Measurements from ENCODE around the gene CCDC73. TPM values are rescaled to one million over a fixed set of nuclear protein-coding genes. Genes with fewer than 3 reads are reported as not detected.

Gene CCDC73
- total RNA-seq, 1 donor from 2014 or later = not detected

- H3K36me3 Mint-ChIP-seq (ENCODE audit: low read depth, unreplicated experiment) = no peaks in the 10 kb centered on the region
- H3K36me3 ChIP-seq (ENCODE audit: insufficient read depth, low read length) = no peaks in the 10 kb centered on the region
- DNase-seq (ENCODE audit: low read depth) (peak; percentile 12), FAIRE-seq (no peak)
- H2AFZ ChIP-seq (ENCODE audit: low read depth, low read length) = no peak overlapping the region
- H3K9ac ChIP-seq (ENCODE audit: low read length) = no peak overlapping the region
- TF ChIP-seq EZH2 (IDR thresholded peaks at IDR 0.05; ENCODE audit: insufficient read depth, low read length) = no peak
- TF ChIP-seq CTCF (IDR thresholded peaks at IDR 0.05; ENCODE audit: insufficient read depth, low read depth, low read length) = no peak
- no peaks in the 10 kb centered on the region for H3K9me3 ChIP-seq (ENCODE audit: insufficient read depth, low read depth, low read length)
- no peaks in the 10 kb centered on the region for H3K79me2 ChIP-seq (ENCODE audit: insufficient read depth, low read length)
- H3K27ac ChIP-seq (ENCODE audit: low read depth, low read length) = no peak overlapping the region
- H3K4me2 ChIP-seq (ENCODE audit: low read length) = no peak overlapping the region
- H3K9me3 Mint-ChIP-seq (ENCODE audit: unreplicated experiment) = no peaks in the 10 kb centered on the region
- no peak overlapping the region for H3K27ac Mint-ChIP-seq (ENCODE audit: unreplicated experiment)
- H3K27me3 Mint-ChIP-seq (ENCODE audit: low read depth, unreplicated experiment) = no peaks in the 10 kb centered on the region
- no peaks in the 10 kb centered on the region for H3K4me1 ChIP-seq (ENCODE audit: insufficient read depth, low read length)
- no peak overlapping the region for H3K4me3 Mint-ChIP-seq (ENCODE audit: unreplicated experiment)
- H3K27me3 ChIP-seq (ENCODE audit: insufficient read depth, low read length) = no peaks in the 10 kb centered on the region
- H3K4me1 Mint-ChIP-seq (ENCODE audit: low read depth, unreplicated experiment) = no peaks in the 10 kb centered on the region
- H3K4me3 ChIP-seq (ENCODE audit: insufficient read depth, low read depth, low read length) = no peak overlapping the region
- no peaks in the 10 kb centered on the region for H4K20me1 ChIP-seq (ENCODE audit: insufficient read depth, low read length)
Measured at GRCh38 chr11:32562839-32563599, 231.4 kb downstream of the CCDC73 start.

GRCh38 chr11:32561835-32562234, 232.6 kb downstream of the CCDC73 start:
- no peak overlapping the region for H3K27ac ChIP-seq (ENCODE audit: low read depth, low read length)
- Mint-ChIP-seq H3K27ac (ENCODE audit: unreplicated experiment) (no peak overlapping the region), H3K9me3 (ENCODE audit: unreplicated experiment) (no peaks in the 10 kb centered on the region), H3K4me1 (ENCODE audit: low read depth, unreplicated experiment) (no peaks in the 10 kb centered on the region), H3K27me3 (ENCODE audit: low read depth, unreplicated experiment) (no peaks in the 10 kb centered on the region), H3K36me3 (ENCODE audit: low read depth, unreplicated experiment) (no peaks in the 10 kb centered on the region), H3K4me3 (ENCODE audit: unreplicated experiment) (no peak overlapping the region)
- FAIRE-seq (no peak), DNase-seq (ENCODE audit: low read depth) (no peak)
- H3K36me3 ChIP-seq (ENCODE audit: insufficient read depth, low read length) = no peaks in the 10 kb centered on the region
- H3K9me3 ChIP-seq (ENCODE audit: insufficient read depth, low read depth, low read length) = no peaks in the 10 kb centered on the region
- H4K20me1 ChIP-seq (ENCODE audit: insufficient read depth, low read length) = no peaks in the 10 kb centered on the region
- no peaks in the 10 kb centered on the region for H3K4me1 ChIP-seq (ENCODE audit: insufficient read depth, low read length)
- no peak overlapping the region for H3K4me2 ChIP-seq (ENCODE audit: low read length)
- TF ChIP-seq EZH2 (IDR thresholded peaks at IDR 0.05; ENCODE audit: insufficient read depth, low read length) (no peak), CTCF (IDR thresholded peaks at IDR 0.05; ENCODE audit: insufficient read depth, low read depth, low read length) (no peak)
- H3K4me3 ChIP-seq (ENCODE audit: insufficient read depth, low read depth, low read length) = no peak overlapping the region
- H3K79me2 ChIP-seq (ENCODE audit: insufficient read depth, low read length) = no peaks in the 10 kb centered on the region
- H3K9ac ChIP-seq (ENCODE audit: low read length) = no peak overlapping the region
- no peaks in the 10 kb centered on the region for H3K27me3 ChIP-seq (ENCODE audit: insufficient read depth, low read length)
- H2AFZ ChIP-seq (ENCODE audit: low read depth, low read length) = no peak overlapping the region

GRCh38 chr11:32555895-32556294, 238.6 kb downstream of the CCDC73 start:
- no peaks in the 10 kb centered on the region for H3K4me1 ChIP-seq (ENCODE audit: insufficient read depth, low read length)
- TF ChIP-seq CTCF (IDR thresholded peaks at IDR 0.05; ENCODE audit: insufficient read depth, low read depth, low read length) (no peak), EZH2 (IDR thresholded peaks at IDR 0.05; ENCODE audit: insufficient read depth, low read length) (no peak)
- H3K27me3 ChIP-seq (ENCODE audit: insufficient read depth, low read length) = no peaks in the 10 kb centered on the region
- no peaks in the 10 kb centered on the region for H3K36me3 ChIP-seq (ENCODE audit: insufficient read depth, low read length)
- no peak overlapping the region for H3K4me2 ChIP-seq (ENCODE audit: low read length)
- no peak overlapping the region for H3K27ac ChIP-seq (ENCODE audit: low read depth, low read length)
- no peak for FAIRE-seq
- no peak for DNase-seq (ENCODE audit: low read depth)
- H2AFZ ChIP-seq (ENCODE audit: low read depth, low read length) = no peak overlapping the region
- Mint-ChIP-seq H3K36me3 (ENCODE audit: low read depth, unreplicated experiment) (no peaks in the 10 kb centered on the region), H3K4me3 (ENCODE audit: unreplicated experiment) (no peak overlapping the region), H3K9me3 (ENCODE audit: unreplicated experiment) (no peaks in the 10 kb centered on the region), H3K4me1 (ENCODE audit: low read depth, unreplicated experiment) (no peaks in the 10 kb centered on the region), H3K27ac (ENCODE audit: unreplicated experiment) (no peak overlapping the region), H3K27me3 (ENCODE audit: low read depth, unreplicated experiment) (peaks cover 4% of the 10 kb centered on the region)
- H3K79me2 ChIP-seq (ENCODE audit: insufficient read depth, low read length) = no peaks in the 10 kb centered on the region
- no peaks in the 10 kb centered on the region for H4K20me1 ChIP-seq (ENCODE audit: insufficient read depth, low read length)
- no peak overlapping the region for H3K4me3 ChIP-seq (ENCODE audit: insufficient read depth, low read depth, low read length)
- no peak overlapping the region for H3K9ac ChIP-seq (ENCODE audit: low read length)
- H3K9me3 ChIP-seq (ENCODE audit: insufficient read depth, low read depth, low read length) = no peaks in the 10 kb centered on the region
